ENCODE results near the gene IPMK.

The IPMK gene

GRCh38 chr10:58158806-58159205 is 108.9 kb downstream of the IPMK start:
- H3K4me3 ChIP-seq (ENCODE audit: low read depth, low read length): no peak overlapping the region
- H3K36me3 ChIP-seq (ENCODE audit: control insufficient read depth in 2 of 2, insufficient read depth in 1 of 2, low read length in 2 of 2): no peaks in the 10 kb centered on the region
- POLR2A ChIA-PET: no interaction called here
- no peaks in the 10 kb centered on the region for H3K9me3 ChIP-seq (ENCODE audit: control insufficient read depth, insufficient read depth, low read depth, low read length)
- H3K4me1 ChIP-seq (ENCODE audit: control insufficient read depth, insufficient read depth, low read length): no peaks in the 10 kb centered on the region; the same call in 1 of the 2 replicates
- CTCF ChIA-PET: no interaction called here
- H3K27ac ChIP-seq (ENCODE audit: extremely low read depth, low read depth, low read length): no peak overlapping the region
- no peak for TF ChIP-seq ZNF335 (tag by site-specific recombination; conservative IDR thresholded peaks at IDR 0.05)
- TF ChIP-seq, protein P1, sequence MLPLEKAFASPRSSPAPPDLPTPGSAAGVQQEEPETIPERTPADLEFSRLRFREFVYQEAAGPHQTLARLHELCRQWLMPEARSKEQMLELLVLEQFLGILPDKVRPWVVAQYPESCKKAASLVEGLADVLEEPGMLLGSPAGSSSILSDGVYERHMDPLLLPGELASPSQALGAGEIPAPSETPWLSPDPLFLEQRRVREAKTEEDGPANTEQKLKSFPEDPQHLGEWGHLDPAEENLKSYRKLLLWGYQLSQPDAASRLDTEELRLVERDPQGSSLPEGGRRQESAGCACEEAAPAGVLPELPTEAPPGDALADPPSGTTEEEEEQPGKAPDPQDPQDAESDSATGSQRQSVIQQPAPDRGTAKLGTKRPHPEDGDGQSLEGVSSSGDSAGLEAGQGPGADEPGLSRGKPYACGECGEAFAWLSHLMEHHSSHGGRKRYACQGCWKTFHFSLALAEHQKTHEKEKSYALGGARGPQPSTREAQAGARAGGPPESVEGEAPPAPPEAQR (tag by site-specific recombination; IDR thresholded peaks at IDR 0.05): no peak

DNA sequence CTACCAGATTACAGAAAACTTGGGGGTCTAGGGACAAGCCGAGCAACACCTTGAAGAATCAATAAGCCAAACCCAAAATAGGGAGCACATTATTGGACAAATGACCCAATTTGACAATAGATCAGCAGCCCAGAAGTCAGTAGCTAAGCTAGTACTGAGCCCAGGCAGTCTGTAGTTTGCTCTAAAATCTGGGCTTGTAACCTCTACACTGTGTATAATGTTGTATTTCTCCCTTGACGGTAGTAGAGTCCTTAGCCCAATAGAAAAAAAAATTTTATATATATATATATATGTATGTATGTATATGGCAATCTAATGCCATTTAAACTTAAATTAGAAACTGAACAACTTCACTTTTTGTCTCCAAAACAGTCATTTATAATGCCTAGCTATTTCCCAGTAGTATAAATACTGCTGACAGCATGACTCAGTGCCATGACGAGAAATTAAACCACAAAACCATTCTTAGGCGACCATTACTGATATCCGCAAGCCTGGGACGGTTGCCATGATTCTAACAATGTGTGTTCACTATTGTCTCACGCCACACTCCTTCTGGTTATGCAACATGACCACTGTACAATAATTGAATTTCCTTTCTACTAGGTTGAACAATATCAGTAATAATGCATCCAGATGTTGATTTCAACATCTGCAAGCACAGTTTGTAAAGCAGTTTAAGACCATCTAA is 110.5 kb downstream of the IPMK start:
- no peak overlapping the region for H3K4me3 ChIP-seq (ENCODE audit: low read depth, low read length)
- no peaks in the 10 kb centered on the region; the same call in 1 of the 2 replicates for H3K4me1 ChIP-seq (ENCODE audit: control insufficient read depth, insufficient read depth, low read length)
- ChIA-PET POLR2A (no interaction called here), CTCF (no interaction called here)
- no peaks in the 10 kb centered on the region for H3K9me3 ChIP-seq (ENCODE audit: control insufficient read depth, insufficient read depth, low read depth, low read length)
- TF ChIP-seq OVOL3 (tag by site-specific recombination; IDR thresholded peaks at IDR 0.05) (no peak), ZNF202 (tag by site-specific recombination; IDR thresholded peaks at IDR 0.05; ENCODE audit: borderline replicate concordance) (no peak), MZF1 (tag by site-specific recombination; IDR thresholded peaks at IDR 0.05; ENCODE audit: borderline replicate concordance) (no peak), ZBTB21 (tag by site-specific recombination; IDR thresholded peaks at IDR 0.05) (peak; percentile 65; the same call in 1 of the 2 replicates), KLF8 (tag by site-specific recombination; IDR thresholded peaks at IDR 0.05) (no peak), ZNF394 (tag by site-specific recombination; IDR thresholded peaks at IDR 0.05; ENCODE audit: borderline replicate concordance) (no peak), ZEB2 (tag by site-specific recombination; IDR thresholded peaks at IDR 0.05) (0 out of 2 replicates have a peak, but pooled peaks have one; percentile 51), ZNF692 (tag by site-specific recombination; IDR thresholded peaks at IDR 0.05) (no peak), ZNF629 (tag by site-specific recombination; IDR thresholded peaks at IDR 0.05) (peak; percentile 59; the same call in 1 of the 2 replicates), ZBTB6 (tag by site-specific recombination; IDR thresholded peaks at IDR 0.05) (no peak), ZNF146 (tag by site-specific recombination; IDR thresholded peaks at IDR 0.05) (no peak), ZNF10 (tag by site-specific recombination; IDR thresholded peaks at IDR 0.05) (no peak), PRDM1 (tag by site-specific recombination; IDR thresholded peaks at IDR 0.05) (no peak), ZNF362 (tag by site-specific recombination; IDR thresholded peaks at IDR 0.05) (no peak), ZNF660 (tag by site-specific recombination; IDR thresholded peaks at IDR 0.05) (peak; percentile 88)
- TF ChIP-seq, protein P2, sequence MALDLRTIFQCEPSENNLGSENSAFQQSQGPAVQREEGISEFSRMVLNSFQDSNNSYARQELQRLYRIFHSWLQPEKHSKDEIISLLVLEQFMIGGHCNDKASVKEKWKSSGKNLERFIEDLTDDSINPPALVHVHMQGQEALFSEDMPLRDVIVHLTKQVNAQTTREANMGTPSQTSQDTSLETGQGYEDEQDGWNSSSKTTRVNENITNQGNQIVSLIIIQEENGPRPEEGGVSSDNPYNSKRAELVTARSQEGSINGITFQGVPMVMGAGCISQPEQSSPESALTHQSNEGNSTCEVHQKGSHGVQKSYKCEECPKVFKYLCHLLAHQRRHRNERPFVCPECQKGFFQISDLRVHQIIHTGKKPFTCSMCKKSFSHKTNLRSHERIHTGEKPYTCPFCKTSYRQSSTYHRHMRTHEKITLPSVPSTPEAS (tag by site-specific recombination; IDR thresholded peaks at IDR 0.05): no peak
- H3K27ac ChIP-seq (ENCODE audit: extremely low read depth, low read depth, low read length): no peak overlapping the region
- H3K36me3 ChIP-seq (ENCODE audit: control insufficient read depth in 2 of 2, insufficient read depth in 1 of 2, low read length in 2 of 2): no peaks in the 10 kb centered on the region

Measured in HEK293 (cell line).